SK-N-SH (cell line): Measurements from ENCODE around the gene AGBL5. TPM values are rescaled to one million over a fixed set of nuclear protein-coding genes. Genes with fewer than 3 reads are reported as not detected.
A peak's percentile ranks its signal among the peaks of the same experiment; 100 is the strongest.

Source experiments
- CTCF ChIA-PET: fragments of 300-600, 350-600 bp; formaldehyde crosslinking; extraction: SDS; loops from one replicate; lab custom pipeline; 2021; lab: Yijun Ruan, JAX
- POLR2A ChIA-PET: fragments of 350-600 bp; sonication (Branson Sonifier 250); formaldehyde crosslinking; extraction: SDS; loops from one replicate; lab custom pipeline; 2020; ENCODE audit warnings: antibody characterized with exemption, inconsistent platforms; lab: Yijun Ruan, JAX
- DNase-seq: peaks from one replicate; pipeline ENCODE4 v3.0.0; 2012
- H2AFZ ChIP-seq: fragments of 200-600 bp; sonication (generic); 2 replicates; pipeline ENCODE4 v1.8.1; 2016; ENCODE audit warnings: antibody characterized with exemption, mild to moderate bottlenecking, low read depth
- H3F3A ChIP-seq: fragments of 200-600 bp; sonication (generic); replicated peaks from 2 replicates; pipeline ENCODE3; 2016; ENCODE audit warnings: antibody characterized with exemption, mild to moderate bottlenecking; ENCODE audit not compliant: insufficient read depth
- H3K27ac ChIP-seq, 2 experiments: fragments of 200-500 bp in 1 of 2; fragments of 200-600 bp in 1 of 2; sonication (Bioruptor generic) in 1 of 2; sonication (generic), shearing (Covaris generic) in 1 of 2; 2 replicates each; pipeline versions ENCODE4 v1.5.1 to v1.6.1; 2014 to 2016; ENCODE audit warnings: low read depth in 2 of 2, inconsistent platforms in 1 of 2, low read length in 1 of 2, mild to moderate bottlenecking in 1 of 2, mixed read lengths in 1 of 2
- H3K27me3 ChIP-seq: fragments of 200-600 bp; sonication (generic), shearing (Covaris generic); 2 replicates; pipeline ENCODE4 v1.6.1; 2016; ENCODE audit warnings: mixed run types; ENCODE audit not compliant: insufficient read depth
- H3K36me3 ChIP-seq, 2 experiments: fragments of 200-500 bp in 1 of 2; fragments of 200-600 bp in 1 of 2; sonication (Bioruptor generic) in 1 of 2; sonication (generic) in 1 of 2; replicated peaks in 1 of 2; 2 replicates each; pipeline versions ENCODE3 to v1.5.1; 2014 to 2016; ENCODE audit warnings: low read length in 1 of 2, mild to moderate bottlenecking in 1 of 2; ENCODE audit not compliant: insufficient read depth in 2 of 2, control insufficient read depth in 1 of 2
- H3K4me1 ChIP-seq, 2 experiments: fragments of 200-500 bp in 1 of 2; fragments of 200-600 bp in 1 of 2; sonication (Bioruptor generic) in 1 of 2; sonication (generic), shearing (Covaris generic) in 1 of 2; 2 replicates each; pipeline versions ENCODE4 v1.5.1 to v1.6.1; 2014 to 2016; ENCODE audit warnings: low read depth in 1 of 2, low read length in 1 of 2, mixed run types in 1 of 2; ENCODE audit not compliant: insufficient read depth in 2 of 2, control insufficient read depth in 1 of 2
- H3K4me2 ChIP-seq: fragments of 200-600 bp; sonication (generic), shearing (Covaris generic); 2 replicates; pipeline ENCODE4 v1.6.1; 2017; ENCODE audit warnings: mixed run types
- H3K4me3 ChIP-seq, 2 experiments: fragments of 200-500 bp in 1 of 2; fragments of 200-600 bp in 1 of 2; sonication (Bioruptor generic) in 1 of 2; sonication (generic), shearing (Covaris generic) in 1 of 2; 2 replicates each; pipeline versions ENCODE4 v1.5.1 to v1.8.1; 2014 to 2016; ENCODE audit warnings: low read depth in 2 of 2, inconsistent platforms in 1 of 2, low read length in 1 of 2, mild to moderate bottlenecking in 1 of 2, mixed read lengths in 1 of 2, moderate library complexity in 1 of 2
- H3K79me2 ChIP-seq: fragments of 200-600 bp; sonication (generic); 2 replicates; pipeline ENCODE4 v1.8.1; 2017; ENCODE audit warnings: mild to moderate bottlenecking; ENCODE audit not compliant: insufficient read depth
- H3K9ac ChIP-seq: fragments of 200-600 bp; sonication (generic); 2 replicates; pipeline ENCODE4 v1.6.1; 2017; ENCODE audit warnings: mixed run types
- H3K9me2 ChIP-seq: fragments of 200-600 bp; sonication (generic); 2 replicates; pipeline ENCODE4 v1.6.1; 2017; ENCODE audit warnings: mixed run types
- H3K9me3 ChIP-seq: fragments of 200-600 bp; sonication (generic); 2 replicates; pipeline ENCODE4 v1.6.1; 2017; ENCODE audit warnings: mixed run types, mild to moderate bottlenecking, moderate library complexity
- H4K20me1 ChIP-seq: fragments of 200-600 bp; sonication (generic); 2 replicates; pipeline ENCODE4 v1.6.1; 2017; ENCODE audit warnings: mild to moderate bottlenecking, mixed run types; ENCODE audit not compliant: insufficient read depth
- CTCF ChIP-seq: fragments of 200-600 bp; sonication (generic); IDR thresholded peaks from 2 replicates; pipeline ENCODE4 v1.6.1; 2017; ENCODE audit warnings: antibody characterized with exemption, mild to moderate bottlenecking, moderate library complexity
- FOXJ3 ChIP-seq: sonication (generic); formaldehyde crosslinking; IDR thresholded peaks from 2 replicates; pipeline ENCODE4 v1.5.1; 2020; ENCODE audit warnings: mild to moderate bottlenecking, missing genetic modification reagents
- FOXM1 ChIP-seq: IDR thresholded peaks from 2 replicates; pipeline ENCODE4 v1.4.0; 2012; ENCODE audit warnings: low read depth, mild to moderate bottlenecking
- MAX ChIP-seq: IDR thresholded peaks from 2 replicates; pipeline ENCODE4 v1.4.0; 2012; ENCODE audit warnings: low read depth
- MEF2A ChIP-seq: IDR thresholded peaks from 2 replicates; pipeline ENCODE4 v1.4.0; 2012; ENCODE audit warnings: low read depth, borderline replicate concordance
- MXI1 ChIP-seq: IDR thresholded peaks from 2 replicates; pipeline ENCODE4 v1.6.1; 2012; ENCODE audit warnings: mild to moderate bottlenecking, low read depth, low read length, improper control_type of control experiment
- PBX3 ChIP-seq: IDR thresholded peaks from 2 replicates; pipeline ENCODE4; 2012
- POLR2AphosphoS5 ChIP-seq: IDR thresholded peaks from 2 replicates; pipeline ENCODE4 v1.6.1; 2012; ENCODE audit warnings: low read depth, low read length
- REST ChIP-seq: IDR thresholded peaks from 2 replicates; pipeline ENCODE4 v1.6.1; 2012; ENCODE audit warnings: mild to moderate bottlenecking, low read depth, low read length, moderate library complexity
- RXRA ChIP-seq: IDR thresholded peaks from 2 replicates; pipeline ENCODE4 v1.4.0; 2012; ENCODE audit warnings: low read depth, mild to moderate bottlenecking, borderline replicate concordance
- TAF1 ChIP-seq: IDR thresholded peaks from 2 replicates; pipeline ENCODE4 v1.6.1; 2012; ENCODE audit warnings: low read depth, mild to moderate bottlenecking, low read length, moderate library complexity, borderline replicate concordance
- TCF12 ChIP-seq: IDR thresholded peaks from 2 replicates; pipeline ENCODE4 v1.4.0; 2012
- TEAD4 ChIP-seq: IDR thresholded peaks from 2 replicates; pipeline ENCODE4 v1.4.0; 2012; ENCODE audit warnings: mild to moderate bottlenecking, borderline replicate concordance; ENCODE audit not compliant: insufficient read depth
- YY1 ChIP-seq: IDR thresholded peaks from 2 replicates; pipeline ENCODE4 v1.4.0; 2012; ENCODE audit warnings: low read depth, mild to moderate bottlenecking
- WGBS: methylation state at CpG from one replicate; pipeline ENCODE4 v1.1.6; 2017; ENCODE audit warnings: low lambda C conversion rate; 5-methylcytosine and 5-hydroxymethylcytosine counted together
- polyA plus RNA-seq, 3 experiments: library from polyadenylated mRNA; depleted of rRNA; stranded (reverse); fragments of >200 nt; gene quantifications; 2 replicates each; pipeline ENCODE4 v1.2.3, GENCODE V29; 2012

Gene AGBL5
- polyA plus RNA-seq, 1 of the 3 experiments (the other 2 are of a cell fraction) = 45.5 TPM

GRCh38 chr2:27070653-27071276 is 19.3 kb downstream of the AGBL5 start:
- CTCF ChIA-PET = interaction anchor here (0.6 to 18.5 kb wide), 8 partner anchors 9 to 87 kb away, joined by 3 to 227 read pairs (median 5); partner anchors contain the start of genes AGBL5, EMILIN1 and KHK
- Histone ChIP-seq H3F3A (peaks cover 6% of the 10 kb centered on the region), H3K27ac (peak overlapping the region; percentile 75 to 89; a peak in 3 of 4 replicates), H4K20me1 (peaks cover 14% of the 10 kb centered on the region), H3K36me3 (peaks cover 37 to 38% of the 10 kb centered on the region in 2 experiments), H3K9me3 (no peaks in the 10 kb centered on the region), H3K4me2 (peak overlapping the region; percentile 88), H2AFZ (peak overlapping the region; percentile 84; the same call in 1 of the 2 replicates), H3K27me3 (no peaks in the 10 kb centered on the region), H3K4me1 (peaks cover 44 to 60% of the 10 kb centered on the region in 2 experiments), H3K79me2 (peaks cover 56% of the 10 kb centered on the region), H3K4me3 (peak overlapping the region; percentile 97 to 98), H3K9me2 (no peaks in the 10 kb centered on the region), H3K9ac (peak overlapping the region; percentile 94)
- DNase-seq = no peak
- 3% methylated on average over 11 of the region's 11 CpGs for WGBS
- POLR2A ChIA-PET = interaction anchor here (0.6 to 5.7 kb wide), 10 partner anchors 7 to 1824 kb away, joined by 3 to 80 read pairs (median 16); partner anchors contain the start of genes AGBL5, KHK and TMEM214
- no peak for TF ChIP-seq PBX3
- no peak for TF ChIP-seq MAX
- TF ChIP-seq TAF1 = no peak
- no peak for TF ChIP-seq TEAD4
- no peak for TF ChIP-seq FOXM1
- TF ChIP-seq MXI1 = no peak
- TF ChIP-seq FOXJ3 = no peak

- Histone ChIP-seq H3K4me2 (peak within 1 kb of the TSS; percentile 89), H3K27me3 (no peaks in the 10 kb centered on the region), H3K9me3 (no peaks in the 10 kb centered on the region), H3K4me3 (peak within 1 kb of the TSS; percentile 97 to 98), H3K79me2 (peaks cover 51% of the 10 kb centered on the region), H3K27ac (peak within 1 kb of the TSS; percentile 89 to 98), H3K4me1 (peaks cover 44 to 66% of the 10 kb centered on the region in 2 experiments), H3K9ac (peak within 1 kb of the TSS; percentile 94), H4K20me1 (peaks cover 14% of the 10 kb centered on the region), H3K9me2 (no peaks in the 10 kb centered on the region), H2AFZ (peak within 1 kb of the TSS; percentile 84), H3F3A (peaks cover 9% of the 10 kb centered on the region), H3K36me3 (peaks cover 30 to 35% of the 10 kb centered on the region in 2 experiments)
- POLR2A ChIA-PET = interaction anchor here (0.6 to 5.7 kb wide), 11 partner anchors 8 to 1823 kb away, joined by 3 to 80 read pairs (median 14); partner anchors contain the start of genes ABHD1, AGBL5, KHK and TMEM214
- DNase-seq = peak; percentile 100
- WGBS = 0% methylated on average over 22 of the region's 86 CpGs
- CTCF ChIA-PET = interaction anchor here (0.7 to 18.5 kb wide), 9 partner anchors 10 to 208 kb away, joined by 3 to 227 read pairs (median 4); partner anchors contain the start of genes AGBL5, EMILIN1 and KHK
- TF ChIP-seq POLR2AphosphoS5 = peak; percentile 94
- TF ChIP-seq TEAD4 = no peak
- 0 out of 2 replicates have a peak, but pooled peaks have one; percentile 54 for TF ChIP-seq REST
- peak; percentile 81; the same call in 1 of the 2 replicates for TF ChIP-seq MXI1
- no peak for TF ChIP-seq RXRA
- no peak for TF ChIP-seq TCF12
- no peak for TF ChIP-seq MEF2A
- TF ChIP-seq TAF1 = peak; percentile 84
- TF ChIP-seq PBX3 = no peak
- TF ChIP-seq FOXM1 = no peak
- peak; percentile 72 for TF ChIP-seq MAX
- TF ChIP-seq CTCF = peak; percentile 8; the same call in 1 of the 2 replicates
- peak; percentile 49; the same call in 1 of the 2 replicates for TF ChIP-seq YY1
These were observed 20.0 kb downstream of the AGBL5 start, which contains the start of gene OST4 for GRCh38 chr2:27071277-27071989. OST4 (minus strand) TSS chr2:27071654.
